HG02798 (cell line): Measurements from ENCODE around the gene SORBS2.
"Not testable (repeated sequence)": the region's sequence is repeated elsewhere in the genome, so short reads cannot be mapped to it uniquely, and the experiment has no call there.

Experiments used
- ATAC-seq: cut with Tn5 transposase; IDR thresholded peaks from one replicate; pipeline ENCODE4 v1.9.1; 2021; ENCODE audit warnings: mild to moderate bottlenecking; ENCODE audit not compliant: unreplicated experiment, poor library complexity

Gene SORBS2

DNA sequence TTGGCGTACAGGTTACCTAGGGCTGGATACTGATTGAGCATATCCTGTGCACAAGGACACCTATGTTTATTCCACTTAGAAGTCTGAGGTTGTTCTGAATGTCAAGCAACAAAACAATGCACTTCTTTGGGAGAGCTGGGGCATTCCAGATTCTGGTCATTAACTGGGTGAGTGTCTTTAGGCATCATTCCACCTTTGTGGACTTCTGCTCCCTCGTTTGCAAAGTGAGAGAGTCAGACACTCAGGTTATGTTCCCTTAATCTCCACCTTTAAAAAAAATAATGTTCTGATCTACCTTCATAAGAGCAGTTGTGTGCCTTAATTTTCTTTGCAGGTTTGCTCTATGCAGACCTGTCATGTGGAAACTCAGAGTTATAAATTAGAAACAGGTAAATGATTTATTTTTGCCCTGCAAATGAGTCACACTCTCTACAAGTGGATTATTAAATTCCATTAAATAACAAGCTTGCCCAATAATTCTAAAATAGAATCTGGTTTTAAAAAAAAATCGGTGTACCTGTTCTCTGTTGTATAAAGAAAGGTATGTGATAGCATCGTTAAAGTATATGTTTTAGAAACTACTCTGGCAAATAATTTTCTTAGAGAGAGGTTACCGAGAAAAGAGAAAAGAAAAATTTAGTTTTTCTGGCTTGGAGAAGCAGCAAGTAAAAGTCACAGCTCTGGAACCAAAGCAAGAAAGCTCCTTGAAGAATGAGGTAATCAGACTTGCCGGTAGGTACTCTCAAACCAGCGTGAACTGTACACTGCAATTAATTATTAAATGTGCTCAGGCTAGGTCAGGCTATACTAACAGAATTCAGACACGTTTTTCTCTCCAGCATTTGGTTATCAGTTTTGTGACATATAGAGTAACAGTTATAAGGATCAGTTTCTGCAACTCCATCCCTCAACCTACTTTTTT is 93.2 kb downstream of the SORBS2 start:
- no peak for ATAC-seq

DNA sequence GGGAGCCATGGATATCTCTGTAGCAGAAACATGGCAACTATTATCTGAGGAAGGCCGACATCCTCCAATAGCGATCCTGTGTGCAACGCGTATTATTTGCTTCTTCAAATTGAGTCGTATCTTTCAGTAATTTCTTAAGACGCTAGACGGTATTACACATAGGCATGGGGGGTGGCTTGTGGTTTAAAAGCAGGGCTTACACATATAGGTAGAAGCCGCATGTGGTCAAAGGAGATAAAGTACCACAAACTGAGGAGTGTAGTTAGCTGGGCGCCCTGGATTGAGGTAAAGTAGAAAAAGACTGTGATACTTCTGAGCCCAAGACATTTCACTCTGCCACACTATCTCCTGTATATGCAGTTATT is 94.6 kb downstream of the SORBS2 start:
- no peak for ATAC-seq

DNA sequence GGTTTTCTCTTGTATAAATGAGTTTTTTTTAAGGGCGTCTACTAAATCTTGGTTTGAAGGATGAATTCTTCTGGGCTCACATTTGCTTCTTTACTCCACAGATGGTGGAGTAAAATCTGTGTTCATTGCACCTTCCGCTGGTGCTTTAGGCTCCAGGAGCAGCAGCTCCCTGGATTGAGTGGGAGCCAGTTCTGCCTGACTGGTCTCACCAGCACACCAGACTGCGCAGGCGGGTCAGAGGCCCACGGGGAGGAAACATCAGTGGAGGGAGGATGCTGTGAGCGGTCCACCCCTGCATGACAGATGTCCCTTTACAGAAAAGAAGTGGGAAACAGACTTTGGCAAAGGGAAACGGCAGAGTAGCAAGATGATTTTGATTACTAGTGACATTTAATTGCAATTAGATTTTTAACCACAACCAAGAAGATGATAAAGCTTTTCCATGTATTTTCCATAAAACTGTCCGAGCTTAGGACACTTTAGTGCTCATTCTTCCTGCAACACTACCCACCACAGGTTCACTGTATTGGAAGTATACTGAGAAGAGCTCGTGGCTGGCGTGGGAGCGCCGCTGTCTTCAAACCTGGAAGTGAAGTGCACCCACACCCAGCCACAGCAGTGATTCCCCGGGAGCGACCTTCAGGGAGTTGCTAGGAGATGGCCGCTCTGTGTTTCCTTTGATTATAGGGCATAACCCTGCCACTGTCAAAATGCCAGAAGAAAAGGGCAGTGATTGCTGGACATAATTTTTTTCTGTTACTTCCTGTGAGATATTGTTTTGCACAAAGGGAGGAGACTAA is 95.2 kb downstream of the SORBS2 start:
- no peak for ATAC-seq

DNA sequence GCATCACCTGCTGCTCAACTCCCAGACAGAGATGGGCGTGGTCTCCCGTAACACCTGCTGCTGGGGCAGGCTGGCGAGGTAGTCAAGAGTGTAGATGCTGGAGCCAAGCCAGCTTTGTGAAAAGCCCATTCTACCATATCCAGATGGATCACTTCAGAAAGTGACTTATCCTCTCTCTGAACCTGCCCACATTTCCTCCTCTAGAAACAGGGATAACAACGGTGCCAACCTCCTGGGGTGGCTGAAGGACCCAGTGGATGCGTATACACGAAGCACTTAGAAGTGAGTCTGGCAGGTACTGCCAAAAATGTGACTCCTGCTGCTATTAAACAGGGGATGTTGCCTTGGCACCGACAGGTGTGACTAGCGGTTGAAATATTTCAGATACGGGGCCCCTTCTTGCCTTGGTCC is 95.8 kb downstream of the SORBS2 start:
- ATAC-seq: no peak

DNA sequence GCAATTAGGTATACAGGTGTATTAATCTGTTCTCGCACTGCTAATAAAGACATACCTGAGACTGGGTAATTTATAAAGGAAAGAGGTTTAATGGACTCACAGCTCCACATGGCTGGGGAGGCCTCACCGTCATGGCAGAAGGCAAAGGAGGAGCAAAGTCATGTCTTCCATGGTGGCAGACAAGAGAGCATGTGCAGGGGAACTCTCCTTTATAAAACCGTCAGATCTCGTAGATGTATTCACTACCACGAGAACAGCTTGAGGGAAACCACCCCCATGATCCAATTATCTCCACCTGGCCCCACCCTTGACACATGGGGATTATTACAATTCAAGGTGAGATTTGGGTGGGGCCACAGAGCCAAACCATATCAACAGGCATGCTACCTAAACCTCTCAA is 97.5 kb downstream of the SORBS2 start:
- ATAC-seq: not testable (repeated sequence)

DNA sequence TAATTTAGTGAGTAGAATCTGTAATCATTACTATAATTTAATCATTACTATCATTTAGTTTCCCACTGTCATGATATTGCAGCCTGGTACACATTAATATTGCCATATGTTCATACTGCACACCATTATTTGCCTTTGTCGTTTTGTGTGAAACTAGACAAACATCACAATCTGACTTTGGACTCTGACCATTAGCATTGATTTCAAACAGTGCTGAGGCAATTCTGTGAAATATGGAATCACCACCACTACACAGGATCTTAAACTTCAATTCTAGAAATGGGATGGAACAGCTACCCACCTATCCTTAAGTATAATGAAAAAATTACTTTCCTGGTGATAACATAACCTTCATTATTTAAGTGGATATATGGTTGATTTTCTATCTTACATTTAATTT is 98.3 kb downstream of the SORBS2 start:
- ATAC-seq: no peak

DNA sequence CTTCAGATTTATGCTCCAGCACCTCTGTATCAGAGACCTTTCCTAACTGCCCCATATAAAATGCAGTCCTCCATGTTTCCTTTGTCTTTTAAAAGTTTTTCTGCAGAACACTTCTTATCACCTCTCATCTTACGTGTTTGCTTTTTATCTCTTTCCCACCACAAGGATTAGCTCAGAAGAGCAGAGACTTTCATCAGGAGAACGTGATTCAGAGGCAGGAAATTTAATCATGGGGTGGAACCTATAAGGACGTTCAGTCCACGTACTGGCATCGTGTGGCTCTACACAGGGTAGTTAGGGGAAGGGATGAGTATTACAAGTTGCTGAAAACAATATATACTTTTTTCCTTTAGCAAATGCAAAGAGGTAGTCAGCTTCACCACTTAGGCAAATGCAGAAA is 98.7 kb downstream of the SORBS2 start:
- ATAC-seq: no peak

DNA sequence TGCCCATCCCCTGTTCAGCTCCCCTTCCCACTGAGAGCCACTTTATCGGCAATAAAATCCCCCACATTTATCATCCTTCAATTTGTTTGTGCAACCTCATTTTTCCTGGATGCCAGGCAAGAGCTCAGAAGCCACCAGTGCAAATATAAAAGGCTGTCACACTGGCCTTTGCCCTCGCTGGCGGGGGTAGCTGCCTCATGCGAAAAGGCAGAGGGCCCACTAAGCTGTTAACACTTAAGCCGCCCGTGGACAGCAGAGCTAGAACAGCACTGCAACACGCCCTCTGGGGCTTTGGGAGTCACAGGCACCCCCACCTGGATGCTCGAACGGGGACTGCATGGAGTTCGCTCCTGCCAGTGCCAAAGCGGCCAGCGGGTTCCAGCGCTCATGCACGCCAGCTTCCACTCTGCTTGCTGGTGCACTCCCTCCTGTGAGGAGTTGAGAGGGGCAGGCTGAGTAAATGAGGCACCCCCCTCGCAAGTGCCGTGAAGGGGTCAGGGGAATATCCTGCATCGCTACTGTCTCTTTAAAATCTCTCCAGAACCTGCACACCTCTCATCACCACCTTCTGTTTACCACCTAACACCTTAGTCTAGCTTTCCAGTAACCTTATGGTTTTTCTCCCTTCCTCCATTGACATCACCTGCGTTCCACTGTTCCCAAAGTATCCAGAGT is 99.5 kb downstream of the SORBS2 start:
- ATAC-seq: no peak

DNA sequence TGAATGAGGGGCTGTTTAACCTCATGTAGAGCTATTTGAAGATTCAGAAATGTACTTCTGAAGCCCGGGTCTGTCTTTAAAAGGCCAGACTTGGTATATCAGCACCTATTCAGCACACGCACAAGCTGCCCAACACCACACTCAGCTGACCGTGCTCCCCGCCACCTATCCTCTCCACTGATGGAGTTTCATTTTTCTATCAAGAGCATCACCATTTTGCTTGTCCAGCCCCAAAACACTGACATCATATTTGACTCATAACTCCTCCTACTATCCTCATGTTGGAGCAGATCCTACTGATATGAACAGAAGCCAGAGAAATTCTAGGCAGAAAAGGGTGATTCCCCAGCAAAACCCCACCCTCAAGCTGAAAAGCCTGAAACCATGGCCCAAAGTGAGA is 100.3 kb downstream of the SORBS2 start:
- no peak for ATAC-seq

DNA sequence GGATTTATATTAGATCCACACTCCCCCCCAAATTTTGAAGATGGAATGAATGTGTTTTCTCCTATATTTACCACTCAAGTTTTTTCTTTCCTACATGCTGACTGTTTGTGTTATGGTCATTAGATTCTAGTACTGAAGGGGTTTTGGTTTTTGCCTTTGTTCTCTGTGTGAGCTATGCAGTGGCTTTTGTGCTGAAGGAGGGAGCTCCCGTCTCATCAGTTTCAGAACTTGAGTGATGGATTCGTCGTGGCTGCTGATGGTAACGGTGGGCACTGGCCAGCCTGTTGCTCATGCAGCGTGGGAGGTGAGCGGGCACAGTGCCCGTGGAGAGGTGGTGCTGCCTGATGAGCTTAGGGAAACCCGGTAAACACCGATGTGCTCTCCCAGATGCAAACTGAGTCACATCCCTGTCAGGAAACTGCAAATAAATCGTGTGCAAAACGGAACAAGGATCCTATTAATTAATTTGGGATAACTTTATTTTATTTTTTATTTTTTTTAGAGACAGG is 101.5 kb downstream of the SORBS2 start:
- ATAC-seq: no peak

DNA sequence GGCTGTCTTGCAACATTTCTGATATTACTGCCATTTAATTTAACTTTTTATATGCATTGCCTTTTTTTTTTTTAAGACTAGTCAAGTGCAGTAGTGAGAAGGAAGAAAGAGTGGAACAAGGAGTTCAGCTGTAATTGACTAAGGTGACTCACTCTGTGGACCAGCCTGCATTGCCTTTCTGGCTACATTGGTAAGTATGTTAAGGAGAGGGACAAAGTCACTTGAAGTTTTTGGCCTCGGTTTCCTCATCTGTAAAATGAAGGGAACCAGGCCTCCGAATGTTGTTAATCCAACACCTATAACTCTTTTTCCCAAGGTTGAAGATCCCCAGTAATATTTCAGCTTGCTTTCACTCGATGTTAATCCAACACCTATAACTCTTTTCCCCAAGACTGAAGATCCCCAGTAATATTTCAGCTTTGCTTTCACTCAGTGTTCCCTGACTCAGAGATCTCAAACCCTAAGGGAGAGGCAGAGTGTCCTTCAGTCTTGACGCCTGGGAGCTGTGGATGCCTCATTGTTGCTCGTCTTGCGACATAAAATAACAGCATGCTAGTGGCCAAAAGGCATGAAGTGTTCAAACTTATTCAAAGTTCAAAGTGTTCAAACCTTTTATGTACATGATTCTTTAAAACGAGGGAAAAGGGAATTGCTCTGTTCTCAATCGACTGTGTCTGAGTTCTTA is 102.0 kb downstream of the SORBS2 start:
- ATAC-seq: no peak

DNA sequence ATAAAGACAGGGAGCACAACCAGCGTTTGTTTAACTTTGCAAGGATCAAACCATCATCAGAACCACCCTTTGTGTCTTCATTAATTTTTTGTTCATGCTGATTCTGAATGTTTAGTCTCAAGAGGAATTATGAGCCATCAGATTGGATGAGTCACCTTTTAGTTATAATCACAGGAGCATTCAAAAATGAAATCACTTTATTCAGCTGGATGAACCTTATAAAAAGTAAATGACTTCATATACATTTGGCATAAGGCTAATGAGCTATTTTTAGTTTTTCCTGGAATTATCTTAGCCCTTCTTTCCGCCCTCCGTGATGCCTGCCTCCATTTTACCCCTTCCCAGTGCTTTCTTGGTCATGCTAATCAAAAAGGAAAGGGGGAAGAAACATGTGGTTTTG is 103.6 kb downstream of the SORBS2 start:
- ATAC-seq: no peak

DNA sequence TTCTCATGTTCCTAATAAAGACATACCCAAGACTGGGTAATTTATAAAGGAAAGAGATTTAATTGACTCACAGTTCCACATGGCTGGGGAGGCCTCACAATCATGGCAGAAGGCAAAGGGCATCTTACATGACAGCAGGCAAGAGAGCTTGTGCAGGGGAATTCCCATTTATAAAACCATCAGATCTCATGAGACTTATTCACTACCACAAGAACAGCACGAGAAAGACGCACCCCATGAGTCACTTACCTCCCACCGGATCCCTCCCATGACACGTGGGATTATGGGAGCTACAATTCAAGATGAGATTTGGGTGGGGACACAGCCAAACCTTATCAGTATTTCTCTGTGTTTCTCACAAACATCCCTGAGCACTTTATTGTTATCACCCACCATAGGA is 104.4 kb downstream of the SORBS2 start:
- ATAC-seq: peak; percentile 35

DNA sequence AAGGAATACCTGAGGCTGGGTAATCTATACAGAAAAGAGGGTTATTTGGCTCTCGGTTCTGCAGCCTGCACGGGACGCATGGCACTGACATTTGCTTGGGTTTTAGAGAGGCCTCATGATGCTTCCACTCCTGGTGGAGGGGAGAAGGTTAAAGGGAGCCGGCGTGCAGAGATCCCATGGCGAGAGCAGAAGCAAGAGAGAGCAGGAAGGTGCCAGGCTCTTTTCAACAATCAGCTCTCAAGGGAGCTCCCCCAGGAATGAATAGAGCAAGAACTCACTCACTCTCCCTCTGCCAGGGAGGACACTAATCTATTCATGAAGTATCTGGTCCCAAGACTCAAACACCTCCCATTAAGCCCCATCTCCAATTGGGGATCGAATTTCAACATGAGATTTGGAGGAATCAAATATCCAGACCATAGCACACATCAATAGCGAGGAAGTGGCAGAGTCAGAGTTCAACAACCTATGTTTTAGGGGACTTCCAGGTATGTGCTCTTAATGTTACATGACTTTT is 109.8 kb downstream of the SORBS2 start:
- no peak for ATAC-seq

DNA sequence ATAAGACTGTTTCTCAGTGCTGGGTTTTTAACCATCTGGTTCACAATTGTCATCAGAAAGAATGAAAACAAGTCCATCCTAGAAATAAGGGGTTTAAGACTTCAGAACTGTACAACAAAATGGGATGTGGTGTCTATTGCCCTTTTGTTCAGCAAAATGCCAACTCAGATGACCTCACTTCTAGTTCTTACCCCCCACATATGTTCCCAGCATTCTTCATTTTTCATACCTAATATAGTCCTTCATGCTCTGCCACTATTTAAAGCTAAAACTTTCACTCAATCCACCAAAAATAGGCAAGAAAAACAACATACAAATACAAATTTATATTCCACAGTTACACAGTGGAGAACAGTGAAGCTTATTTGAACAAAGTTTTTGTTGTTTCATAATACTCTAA is 111.4 kb downstream of the SORBS2 start:
- no peak for ATAC-seq

DNA sequence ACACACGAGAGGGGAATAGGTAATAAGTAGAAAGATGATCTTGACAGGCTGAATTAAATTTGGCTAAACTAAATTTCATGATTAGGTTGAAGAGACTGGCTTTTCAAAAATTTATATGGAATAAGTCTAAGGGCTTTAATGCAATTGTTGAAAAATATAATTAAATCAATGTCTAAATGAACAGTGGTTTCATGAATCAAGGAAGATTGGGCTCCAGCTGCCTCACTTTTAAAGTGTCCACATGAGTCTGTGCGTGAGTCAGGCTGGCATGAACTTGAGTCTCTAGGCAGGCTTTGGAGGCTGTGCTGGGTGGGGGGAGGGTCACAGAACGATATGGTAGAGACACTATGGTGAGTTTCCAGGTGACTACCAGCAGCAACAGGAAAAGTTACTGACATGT is 111.9 kb downstream of the SORBS2 start:
- no peak for ATAC-seq

DNA sequence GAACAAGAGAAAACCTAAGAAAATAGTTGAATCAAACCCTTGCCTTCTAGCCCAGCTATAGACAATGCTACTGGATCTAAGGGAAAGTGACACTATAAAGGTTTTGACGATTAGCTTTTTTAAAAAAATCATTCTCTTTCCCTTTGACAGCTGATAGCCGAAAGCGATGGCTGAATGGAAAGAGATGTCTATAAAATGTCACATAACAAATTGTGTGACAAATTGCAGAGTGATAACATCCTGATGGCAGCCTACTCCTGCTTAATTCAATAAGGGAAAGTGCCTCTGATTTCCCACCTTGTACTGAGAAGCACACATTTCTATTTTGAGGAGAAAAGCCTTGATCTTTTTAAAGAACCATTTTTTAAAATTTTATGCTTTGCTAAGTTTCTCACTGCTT is 114.5 kb downstream of the SORBS2 start:
- ATAC-seq: no peak

DNA sequence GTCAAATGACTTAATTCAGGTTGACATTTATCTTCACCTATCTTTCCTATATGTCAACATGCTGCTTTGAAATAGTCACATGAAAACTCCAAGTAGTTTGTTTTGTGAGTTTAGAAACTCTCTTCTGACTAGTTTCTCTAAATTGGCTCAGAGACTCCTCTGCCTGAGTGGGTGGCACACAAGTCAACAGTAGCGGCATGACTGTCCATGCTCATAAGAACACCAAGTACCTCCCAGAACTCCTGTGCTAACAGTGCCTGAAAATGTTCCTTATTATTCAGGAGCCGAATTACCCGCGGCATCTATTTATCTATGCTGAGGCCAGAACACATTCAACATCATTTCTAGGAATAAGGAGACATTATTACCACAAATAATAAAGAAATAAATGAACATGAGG is 116.3 kb downstream of the SORBS2 start:
- ATAC-seq: no peak

DNA sequence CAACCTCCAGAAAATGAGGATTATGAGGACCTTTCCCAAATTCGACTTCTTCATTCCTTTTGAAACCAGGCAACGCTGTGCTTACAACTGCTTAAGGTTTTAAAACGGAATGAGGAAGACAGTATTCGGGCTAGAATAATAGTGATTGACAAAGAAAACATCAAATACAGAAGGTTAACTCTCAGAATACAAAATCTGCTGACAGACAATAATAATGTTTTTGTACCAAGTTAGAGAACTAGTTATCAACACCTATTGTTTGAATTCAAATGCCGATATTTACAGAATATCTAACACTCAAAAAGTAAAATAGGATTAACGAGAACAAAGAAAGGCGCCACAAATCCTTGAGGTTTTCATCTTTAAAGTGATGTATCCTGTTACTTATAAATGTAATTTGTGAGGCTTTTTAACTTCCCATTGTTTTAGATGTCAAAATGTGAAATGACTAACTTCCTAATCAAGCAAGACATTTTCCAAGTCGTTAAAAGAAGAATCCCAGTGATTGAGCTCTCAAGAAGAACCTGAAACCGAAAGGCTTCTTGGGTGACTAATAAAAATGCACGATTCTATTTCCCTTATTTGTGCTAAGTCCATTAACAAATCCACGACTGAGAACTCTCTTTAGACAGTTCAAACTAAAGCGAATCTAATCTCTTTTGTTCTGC is 118.3 kb downstream of the SORBS2 start:
- no peak for ATAC-seq

DNA sequence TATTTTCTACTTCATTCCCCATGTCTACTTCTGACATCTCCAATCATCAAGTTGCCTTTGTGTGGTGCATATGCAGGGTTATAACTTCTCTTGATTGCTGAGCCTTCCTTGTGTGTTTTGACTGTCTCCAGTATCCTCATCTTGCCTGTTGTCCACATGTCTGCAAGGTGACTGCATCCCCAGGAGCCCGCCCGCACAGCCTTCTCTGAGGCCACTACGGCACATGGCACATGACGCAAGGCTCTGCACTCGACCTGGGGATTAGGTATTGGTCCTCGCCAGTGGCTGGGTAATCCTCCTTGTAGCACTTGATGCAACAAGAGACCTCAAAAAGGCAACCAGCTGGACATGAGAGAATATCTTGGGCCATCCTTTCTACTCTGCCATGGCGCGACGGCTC is 122.6 kb downstream of the SORBS2 start:
- no peak for ATAC-seq
